Measurements from ENCODE around the gene AGER.

The AGER gene

DNA sequence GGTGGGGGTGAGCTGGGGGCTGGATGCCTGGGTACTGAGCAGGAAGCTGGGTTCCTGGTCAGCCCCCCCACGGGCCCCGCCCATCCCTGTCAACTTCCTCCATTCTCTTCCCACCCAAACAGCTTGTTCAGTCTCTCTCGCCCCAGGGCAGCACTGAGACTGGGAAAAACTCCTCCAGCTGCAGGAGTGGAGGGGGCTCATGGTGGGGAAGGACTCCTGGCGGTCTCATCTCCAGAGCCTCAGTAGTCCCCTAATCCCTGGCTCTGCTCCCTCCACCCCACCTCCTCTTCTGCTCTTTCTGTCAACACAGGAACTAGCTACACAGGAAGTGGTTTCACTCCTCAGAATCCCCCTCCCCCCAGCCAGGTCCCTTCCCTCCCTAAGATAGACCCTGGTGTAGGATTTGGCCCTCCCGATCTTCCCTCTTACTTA, 8.6 kb upstream of the AGER start, which contains the start of gene GPSM3:
Gene GPSM3, minus strand, starts transcription at position 36 of the 432 bp plus-strand sequence. CDS start 130 bp downstream, outside the sequence.
- Histone ChIP-seq H3K36me3 (peaks cover 4% of the 10 kb centered on the region), H3K9me3 (no peaks in the 10 kb centered on the region), H3K4me1 (peaks cover 2% of the 10 kb centered on the region; the same call in 1 of the 2 replicates), H3K27me3 (no peaks in the 10 kb centered on the region), H3K4me3 (ENCODE audit: low read depth, low read length) (no peak within 1 kb of the TSS)
- no peak for DNase-seq
- TF ChIP-seq, protein P1, sequence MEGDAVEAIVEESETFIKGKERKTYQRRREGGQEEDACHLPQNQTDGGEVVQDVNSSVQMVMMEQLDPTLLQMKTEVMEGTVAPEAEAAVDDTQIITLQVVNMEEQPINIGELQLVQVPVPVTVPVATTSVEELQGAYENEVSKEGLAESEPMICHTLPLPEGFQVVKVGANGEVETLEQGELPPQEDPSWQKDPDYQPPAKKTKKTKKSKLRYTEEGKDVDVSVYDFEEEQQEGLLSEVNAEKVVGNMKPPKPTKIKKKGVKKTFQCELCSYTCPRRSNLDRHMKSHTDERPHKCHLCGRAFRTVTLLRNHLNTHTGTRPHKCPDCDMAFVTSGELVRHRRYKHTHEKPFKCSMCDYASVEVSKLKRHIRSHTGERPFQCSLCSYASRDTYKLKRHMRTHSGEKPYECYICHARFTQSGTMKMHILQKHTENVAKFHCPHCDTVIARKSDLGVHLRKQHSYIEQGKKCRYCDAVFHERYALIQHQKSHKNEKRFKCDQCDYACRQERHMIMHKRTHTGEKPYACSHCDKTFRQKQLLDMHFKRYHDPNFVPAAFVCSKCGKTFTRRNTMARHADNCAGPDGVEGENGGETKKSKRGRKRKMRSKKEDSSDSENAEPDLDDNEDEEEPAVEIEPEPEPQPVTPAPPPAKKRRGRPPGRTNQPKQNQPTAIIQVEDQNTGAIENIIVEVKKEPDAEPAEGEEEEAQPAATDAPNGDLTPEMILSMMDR (IDR thresholded peaks at IDR 0.05; ENCODE audit: low read depth, low read length), result no peak

DNA sequence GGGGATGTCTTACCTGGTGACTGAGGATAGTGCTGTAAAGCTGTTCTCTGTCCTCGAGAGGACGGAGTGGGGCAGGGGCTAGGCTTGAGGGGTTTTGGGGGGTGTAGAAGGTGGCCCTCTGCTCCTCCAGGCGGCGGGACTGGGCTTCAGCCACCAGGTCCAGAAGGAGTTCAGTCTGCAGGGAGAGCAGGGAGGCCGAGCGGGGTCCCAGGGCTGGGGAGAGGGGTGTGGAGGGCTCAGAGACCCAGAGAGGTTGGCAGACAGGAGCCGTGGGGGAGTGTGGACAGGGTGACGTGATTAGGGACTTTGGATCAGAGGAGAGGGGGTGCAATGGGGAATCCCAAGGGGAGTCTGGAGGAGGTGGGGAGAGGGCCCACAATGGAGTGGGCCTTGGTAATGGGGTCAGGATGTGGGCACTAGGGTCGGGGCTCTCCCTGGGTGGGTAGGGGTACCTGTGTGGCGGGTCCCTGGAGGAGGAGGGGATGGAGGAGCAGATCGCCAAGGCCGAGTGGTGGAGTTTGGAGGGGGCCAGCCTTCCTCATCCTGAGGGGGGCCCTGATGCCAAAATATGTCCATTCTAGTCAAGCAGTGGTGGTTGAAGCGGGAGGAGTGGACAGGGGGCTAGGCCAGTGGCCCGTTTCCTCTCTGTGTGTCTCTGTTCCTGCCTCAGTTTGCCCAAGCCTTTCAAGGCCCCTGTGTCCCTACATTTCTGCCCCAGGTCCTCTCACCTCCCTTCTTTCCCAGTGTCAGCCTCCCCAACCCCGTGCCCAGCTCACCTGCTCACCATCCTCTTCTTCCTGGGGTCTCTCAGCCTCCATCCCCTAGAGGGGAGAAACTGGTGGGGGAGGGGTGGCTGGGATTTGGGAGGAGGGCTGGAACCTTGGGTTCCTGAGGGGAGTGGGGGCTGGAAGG, 7.9 kb upstream of the AGER start:
- no peaks in the 10 kb centered on the region for H3K9me3 ChIP-seq
- no peaks in the 10 kb centered on the region for H3K27me3 ChIP-seq
- DNase-seq, result no peak
- peaks cover 11% of the 10 kb centered on the region for H3K36me3 ChIP-seq
- TF ChIP-seq, protein P1 (IDR thresholded peaks at IDR 0.05; ENCODE audit: low read depth, low read length), result no peak
- no peak overlapping the region for H3K4me3 ChIP-seq (ENCODE audit: low read depth, low read length)
- peaks cover 2% of the 10 kb centered on the region; the same call in 1 of the 2 replicates for H3K4me1 ChIP-seq

DNA sequence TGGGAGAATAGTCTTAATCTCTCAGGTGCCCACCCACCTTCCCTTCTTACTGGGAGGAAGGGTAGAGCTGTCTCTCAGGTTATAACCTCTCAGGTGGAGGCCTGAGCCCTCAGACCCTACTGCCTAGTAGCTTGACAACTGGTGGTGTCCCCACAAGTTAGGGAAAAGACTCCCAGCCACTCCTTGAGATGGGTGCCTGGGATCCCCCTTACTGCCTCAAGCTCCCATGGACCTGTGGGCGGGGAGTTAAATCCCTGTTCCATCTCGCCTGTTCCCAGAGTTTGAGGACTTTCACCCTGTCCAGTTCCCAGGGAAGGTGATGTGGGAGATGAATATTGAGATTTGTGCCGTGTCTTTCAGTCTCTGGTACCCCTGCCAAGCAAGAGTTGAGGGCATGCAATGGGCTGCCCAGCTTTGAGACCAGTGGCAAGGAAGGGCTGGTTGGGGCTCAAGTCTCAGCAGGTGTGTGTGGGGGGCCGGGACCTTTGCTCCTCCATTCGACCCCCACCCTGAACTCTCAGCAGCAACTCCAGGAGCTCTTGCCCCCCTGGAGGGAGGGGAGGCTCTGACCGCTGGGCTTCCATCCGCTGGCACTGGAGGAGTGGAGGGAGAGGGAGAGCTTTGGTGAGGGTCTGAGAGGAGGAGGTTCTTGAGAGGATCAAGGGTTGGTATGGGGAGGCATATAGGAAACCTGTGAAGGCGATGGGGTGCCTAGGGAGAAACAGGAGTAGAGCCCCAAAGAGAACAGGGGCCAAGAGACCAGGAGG, 7.0 kb upstream of the AGER start:
- Histone ChIP-seq H3K27me3 (no peaks in the 10 kb centered on the region), H3K9me3 (no peaks in the 10 kb centered on the region), H3K4me3 (ENCODE audit: low read depth, low read length) (no peak overlapping the region), H3K36me3 (peaks cover 14% of the 10 kb centered on the region), H3K4me1 (peaks cover 2% of the 10 kb centered on the region; the same call in 1 of the 2 replicates)
- TF ChIP-seq, protein P1 (IDR thresholded peaks at IDR 0.05; ENCODE audit: low read depth, low read length), result no peak
- no peak for DNase-seq

DNA sequence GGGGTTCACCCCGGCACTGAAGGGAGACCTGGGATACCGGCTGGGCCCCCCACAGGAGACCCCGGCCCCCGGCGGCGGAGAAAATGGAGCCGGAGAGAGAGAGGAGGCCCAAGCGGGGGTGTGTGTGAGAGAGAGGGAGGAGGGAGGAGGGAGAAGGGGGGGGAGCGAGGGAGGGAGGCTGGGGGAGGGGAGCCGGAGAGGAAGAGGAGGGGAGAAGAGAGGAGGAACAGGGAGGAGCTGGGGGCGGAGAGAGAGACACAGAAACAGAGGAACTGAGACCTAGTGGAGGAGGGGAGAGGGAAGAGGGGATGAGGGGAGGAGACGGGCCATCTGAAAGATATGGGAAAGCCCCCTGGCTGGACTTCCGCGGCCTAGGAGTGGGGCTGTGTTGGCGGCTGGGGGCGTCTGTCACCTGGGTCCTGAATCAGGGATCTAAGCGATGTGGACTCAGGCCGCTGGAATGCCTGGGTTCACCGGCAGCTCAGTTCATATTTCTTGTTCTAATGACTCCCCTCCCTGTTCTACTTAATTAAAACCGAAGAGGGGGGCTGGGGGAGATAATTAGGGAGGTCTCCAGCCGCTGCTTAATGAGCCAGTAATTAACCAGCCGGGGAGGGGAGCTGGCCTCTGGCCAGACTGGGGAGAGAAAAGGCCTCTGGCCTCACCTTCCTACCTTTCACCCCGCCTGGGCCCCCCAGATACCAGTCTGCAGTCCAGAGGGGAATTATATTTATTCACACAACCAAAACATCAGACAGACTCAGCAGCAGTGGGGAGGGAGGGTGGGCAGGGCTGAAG, 6.2 kb upstream of the AGER start, which contains the start of gene PBX2:
Gene PBX2, minus strand, starts transcription at position 149 of the 798 bp plus-strand sequence. CDS start 287 bp downstream, outside the sequence.
- TF ChIP-seq, protein P1 (IDR thresholded peaks at IDR 0.05; ENCODE audit: low read depth, low read length), result no peak
- H3K9me3 ChIP-seq, result no peaks in the 10 kb centered on the region
- no peaks in the 10 kb centered on the region for H3K27me3 ChIP-seq
- peaks cover 2% of the 10 kb centered on the region; the same call in 1 of the 2 replicates for H3K4me1 ChIP-seq
- peaks cover 14% of the 10 kb centered on the region for H3K36me3 ChIP-seq
- peak within 1 kb of the TSS; percentile 66 for H3K4me3 ChIP-seq (ENCODE audit: low read depth, low read length)
- peak; percentile 85 for DNase-seq

DNA sequence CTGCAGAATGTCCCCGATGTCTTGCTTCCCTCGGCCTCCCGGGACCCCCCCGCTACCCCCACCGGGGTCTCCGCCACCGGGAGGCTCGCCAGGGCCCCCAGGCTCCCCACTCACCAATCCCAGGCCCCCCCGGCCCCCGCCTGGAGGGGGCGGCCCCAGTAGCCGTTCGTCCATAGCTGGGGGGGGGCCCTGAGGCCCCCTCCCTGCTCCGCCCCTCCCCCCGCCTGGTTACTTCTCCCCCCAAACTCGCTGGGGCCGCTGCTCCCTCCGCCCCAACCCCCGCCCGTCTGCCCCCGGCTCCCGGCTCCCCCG, 5.6 kb upstream of the AGER start:
- DNase-seq, result no peak
- Histone ChIP-seq H3K27me3 (no peaks in the 10 kb centered on the region), H3K36me3 (peaks cover 14% of the 10 kb centered on the region), H3K4me3 (ENCODE audit: low read depth, low read length) (peak overlapping the region; percentile 66), H3K9me3 (no peaks in the 10 kb centered on the region), H3K4me1 (no peaks in the 10 kb centered on the region; the same call in 1 of the 2 replicates)
- TF ChIP-seq, protein P1 (IDR thresholded peaks at IDR 0.05; ENCODE audit: low read depth, low read length), result no peak
